K562 (cell line): Measurements from ENCODE around the gene NOPCHAP1. TPM values are rescaled to one million over a fixed set of nuclear protein-coding genes. Genes with fewer than 3 reads are reported as not detected.

Source experiments
- ATAC-seq: fragments of 200-7000 bp; cut with Tn5 transposase; 3 replicates; pipeline ENCODE4 v1.9.1; 2020; ENCODE audit warnings: moderate library complexity
- BruUV-seq: library from RNA; stranded (reverse); fragments of 400-500 nt; replicated peaks from 2 replicates; lab custom pipeline; 2021; lab: Mats Ljungman, UMichigan
- CTCF ChIA-PET: fragments of 300-600 bp; formaldehyde crosslinking; extraction: SDS; loops from one replicate; lab custom pipeline; 2021; ENCODE audit warnings: low intra/inter-chr PET ratio; lab: Yijun Ruan, JAX
- POLR2A ChIA-PET: fragments of 300-600, 350-650 bp; sonication (Branson Sonifier 250); formaldehyde crosslinking; extraction: SDS; loops from one replicate; lab custom pipeline; 2021; ENCODE audit warnings: antibody characterized with exemption, inconsistent platforms; lab: Yijun Ruan, JAX
- DNase-seq, 4 experiments: peaks; one replicate each; pipeline versions ENCODE4 v3.0.0 to v3.0.0-alpha.2; 2011 to 2018; ENCODE audit warnings: low spot score in 3 of 4, mixed read lengths in 3 of 4; ENCODE audit errors: extremely low read depth in 1 of 4
- FAIRE-seq: peaks from 2 replicates; lab custom pipeline; 2011; peaks lifted over from hg19 to GRCh38; lab: Jason Lieb, UNC
- H2AFZ ChIP-seq: 2 replicates; pipeline ENCODE4 v1.6.0; 2011; ENCODE audit warnings: low read depth, low read length, control low read depth, inconsistent platforms
- H3K27ac ChIP-seq: fragments of 200-600 bp; 3 replicates; pipeline ENCODE4 v1.8.0; 2011; ENCODE audit warnings: low read depth, mild to moderate bottlenecking, control low read depth, inconsistent platforms, low read length, moderate library complexity, mixed read lengths; ENCODE audit errors: extremely low read depth
- H3K27me3 ChIP-seq, 2 experiments: fragments of 300-600 bp in 1 of 2; 2 replicates in 1 of 2; 3 replicates in 1 of 2; pipeline versions ENCODE4 v1.6.0 to v1.8.0; 2011; ENCODE audit warnings: inconsistent platforms in 2 of 2, low read length in 2 of 2, mild to moderate bottlenecking in 1 of 2, mixed read lengths in 1 of 2, moderate library complexity in 1 of 2; ENCODE audit not compliant: control insufficient read depth in 2 of 2, insufficient read depth in 2 of 2
- H3K36me3 ChIP-seq: fragments of 300-600 bp; 3 replicates; pipeline ENCODE4 v1.8.0; 2011; ENCODE audit warnings: mild to moderate bottlenecking, low read length, inconsistent platforms; ENCODE audit not compliant: control insufficient read depth, insufficient read depth
- H3K4me1 ChIP-seq, 2 experiments: fragments of 200-600 bp in 1 of 2; replicated peaks in 1 of 2; 2 replicates in 1 of 2; 3 replicates in 1 of 2; pipeline versions ENCODE4 v1.5.1 to v1.8.0; 2011; ENCODE audit warnings: inconsistent platforms in 2 of 2, low read length in 2 of 2, mild to moderate bottlenecking in 1 of 2, mixed read lengths in 1 of 2, moderate library complexity in 1 of 2; ENCODE audit not compliant: control insufficient read depth in 2 of 2, insufficient read depth in 2 of 2
- H3K4me2 ChIP-seq: 2 replicates; pipeline ENCODE4 v1.6.1; 2011; ENCODE audit warnings: low read length, control low read depth, inconsistent platforms, mixed read lengths; ENCODE audit not compliant: insufficient read depth
- H3K4me3 ChIP-seq: fragments of 200-600 bp; sonication (generic), shearing (Covaris generic); 2 replicates; pipeline ENCODE4 v1.5.1; 2016; ENCODE audit warnings: control low read depth, inconsistent platforms
- H3K79me2 ChIP-seq: fragments of 200-600 bp; 3 replicates; pipeline ENCODE4 v1.8.0; 2011; ENCODE audit warnings: low read length, inconsistent platforms; ENCODE audit not compliant: control insufficient read depth, insufficient read depth
- H3K9ac ChIP-seq, 2 experiments: 2 replicates each; pipeline versions ENCODE4 v1.6.0 to v1.6.1; 2011; ENCODE audit warnings: low read depth in 2 of 2, low read length in 2 of 2, control low read depth in 1 of 2, inconsistent platforms in 1 of 2, mild to moderate bottlenecking in 1 of 2, mixed read lengths in 1 of 2; ENCODE audit not compliant: insufficient read depth in 1 of 2
- H3K9me1 ChIP-seq: one replicate; pipeline ENCODE4 v1.6.0; 2011; ENCODE audit warnings: inconsistent platforms, mild to moderate bottlenecking, low read length, moderate library complexity; ENCODE audit not compliant: control insufficient read depth, insufficient read depth
- H3K9me3 ChIP-seq: replicated peaks from 2 replicates; pipeline ENCODE4 v1.5.1; 2011; ENCODE audit warnings: low read depth, low read length, inconsistent platforms; ENCODE audit not compliant: control insufficient read depth, insufficient read depth
- H4K20me1 ChIP-seq: replicated peaks from 2 replicates; pipeline ENCODE4 v1.6.1; 2011; ENCODE audit warnings: low read length, inconsistent platforms, mixed read lengths; ENCODE audit not compliant: control insufficient read depth, insufficient read depth
- E4F1 ChIP-seq: fragments of 250-450 bp; sonication (Bioruptor Pico); IDR thresholded peaks from 2 replicates; pipeline ENCODE4 v1.5.0; 2021; ENCODE audit warnings: mild to moderate bottlenecking, borderline replicate concordance
- KLF10 ChIP-seq: fragments of 250-450 bp; sonication (Bioruptor Pico); IDR thresholded peaks from 2 replicates; pipeline ENCODE4 v1.6.1; 2021; ENCODE audit warnings: matching md5 sums
- NR4A1 ChIP-seq, 2 experiments: fragments of 250-450 bp in 1 of 2; fragments of 450-650 bp in 1 of 2; sonication (Bioruptor Pico) in 1 of 2; IDR thresholded peaks; 2 replicates each; pipeline versions ENCODE4 v1.4.0 to v1.6.1; 2016 to 2020; ENCODE audit warnings: mild to moderate bottlenecking in 2 of 2, missing compliant biosample characterization in 1 of 2, missing genetic modification characterization in 1 of 2, moderate library complexity in 1 of 2
- TSHZ1 ChIP-seq: fragments of 250-450 bp; sonication (Bioruptor Pico); IDR thresholded peaks from 2 replicates; pipeline ENCODE4 v1.4.0; 2020; ENCODE audit warnings: mild to moderate bottlenecking, moderate library complexity
- WGBS: fragments of 100-300 bp; shearing (Covaris generic); methylation state at CpG from one replicate; pipeline ENCODE4 v1.1.6; 2016; ENCODE audit warnings: low coverage, mixed read lengths; ENCODE audit not compliant: insufficient coverage; ENCODE audit errors: missing lambda C conversion rate; 5-methylcytosine and 5-hydroxymethylcytosine counted together
- in situ Hi-C: fragments of 300-500 bp; cut with MboI; formaldehyde crosslinking; loops from 4 replicates; pipeline ENCODE4 v1.15.0; 2018; ENCODE audit warnings: inconsistent platforms, mixed read lengths
- intact Hi-C: fragments of 100-400 bp; cut with micrococcal nuclease; formaldehyde crosslinking; loops from 2 replicates; pipeline ENCODE4 v1.14.2; 2022
- polyA plus RNA-seq, 8 experiments: library from polyadenylated mRNA; depleted of rRNA in 4 of 8; stranded (reverse) in 5 of 8; unstranded in 3 of 8; fragments of >200 nt; fragmentation: Nextera tagmentation in 2 of 8; fragmentation: Illumina TruSeq in 1 of 8; extraction: Ambion mirVana in 2 of 8; extraction: Trizol in 1 of 8; gene quantifications; 2 replicates each; pipeline versions ENCODE4 v1.2.1 to v1.2.3, GENCODE V29; 2011 to 2014; ENCODE audit warnings: inconsistent platforms in 1 of 8, missing spikeins in 1 of 8
- total RNA-seq, 7 experiments: library from RNA; depleted of rRNA in 6 of 7; stranded (reverse); fragments of >200 nt in 6 of 7; fragmentation: Illumina TruSeq in 2 of 7; extraction: Trizol in 2 of 7; gene quantifications; 2 replicates each; pipeline versions ENCODE4 v1.2.1 to v1.2.3, GENCODE V29; 2011 to 2021; ENCODE audit warnings: low replicate concordance in 1 of 7

NOPCHAP1 gene
- total and polyA plus RNA-seq, 9 of the 15 experiments (the other 6 are each of a cell fraction or from before 2014, with no cell fraction given), result 19.4 to 108 (median 33.4) TPM

GRCh38 chr12:105030820-105031807 lies 45.0 kb downstream of the NOPCHAP1 start:
- DNase-seq, result no peak
- intact Hi-C loops, result no loop called here
- ChIA-PET CTCF (no interaction called here), POLR2A (no interaction called here)
- H3K4me1 ChIP-seq, result no peaks in the 10 kb centered on the region
- no peak overlapping the region for H3K27ac ChIP-seq
- no peaks in the 10 kb centered on the region for H3K27me3 ChIP-seq
- in situ Hi-C loops, result no loop called here
- no peak for ATAC-seq
- no peak for FAIRE-seq
- H3K9me3 ChIP-seq, result no peaks in the 10 kb centered on the region
- no peak overlapping the region for H3K9ac ChIP-seq
- no peak overlapping the region for H3K4me2 ChIP-seq
- WGBS, result 74% methylated on average over 9 of the region's 9 CpGs
- H3K4me3 ChIP-seq, result no peak overlapping the region
- 0 out of 3 replicates have a peak, but pooled peaks cover 4% of the 10 kb centered on the region for H3K36me3 ChIP-seq
- BruUV-seq, result no TSS peak
- H2AFZ ChIP-seq, result no peak overlapping the region
- H4K20me1 ChIP-seq, result no peaks in the 10 kb centered on the region
- H3K9me1 ChIP-seq, result no peaks in the 10 kb centered on the region
- H3K79me2 ChIP-seq, result no peaks in the 10 kb centered on the region
- TF ChIP-seq NR4A1 (CRISPR knock-in tag; IDR thresholded peaks at IDR 0.05) (no peak), NR4A1 (tag; IDR thresholded peaks at IDR 0.05) (no peak), E4F1 (CRISPR knock-in tag) (no peak), TSHZ1 (CRISPR knock-in tag) (no peak), KLF10 (no peak)
